HL-60 (cell line): ENCODE measurements around the gene CCP110.

Experiments
- DNase-seq, 2 experiments: peaks; one replicate each; pipeline ENCODE4 v3.0.0-alpha.2; 2010 to 2020; ENCODE audit warnings: low read depth in 1 of 2, low spot score in 1 of 2
- H3K27ac ChIP-seq: fragments of 250-450 bp; sonication (Bioruptor Pico); replicated peaks from 2 replicates; pipeline ENCODE4 v1.5.1; 2020; ENCODE audit warnings: mild to moderate bottlenecking, moderate library complexity
- H3K27me3 ChIP-seq: fragments of 250-450 bp; sonication (Bioruptor Pico); 2 replicates; pipeline ENCODE4 v1.5.1; 2021; ENCODE audit warnings: mild to moderate bottlenecking, moderate library complexity; ENCODE audit not compliant: insufficient read depth, poor library complexity, severe bottlenecking
- H3K4me3 ChIP-seq: replicated peaks from 2 replicates; pipeline ENCODE4 v1.5.1; 2011; ENCODE audit warnings: mild to moderate bottlenecking, control low read depth, low read length; ENCODE audit not compliant: insufficient read depth
- CTCF ChIP-seq: IDR thresholded peaks from one replicate; pipeline ENCODE4 v1.5.1; 2011; ENCODE audit warnings: low read length, control low read depth, inconsistent platforms; ENCODE audit not compliant: insufficient read depth
- GABPA ChIP-seq: IDR thresholded peaks from 2 replicates; pipeline ENCODE4 v1.6.1; 2012; ENCODE audit warnings: low read depth
- POLR2AphosphoS5 ChIP-seq: IDR thresholded peaks from 2 replicates; pipeline ENCODE4 v1.6.1; 2012; ENCODE audit warnings: low read depth
- REST ChIP-seq: IDR thresholded peaks from 2 replicates; pipeline ENCODE4 v1.6.1; 2012; ENCODE audit warnings: low read depth; ENCODE audit not compliant: insufficient replicate concordance
- SPI1 ChIP-seq: IDR thresholded peaks from 2 replicates; pipeline ENCODE4 v1.6.1; 2012; ENCODE audit warnings: low read depth, mild to moderate bottlenecking, borderline replicate concordance
- long read RNA-seq: library from polyadenylated mRNA; unstranded; transcript quantifications from one replicate; pipeline ENCODE4 v2.0.0, GENCODE V29; 2020

CCP110 gene
- long read RNA-seq, full-length matches to known transcripts = 11 of 93 reads
- long read RNA-seq, partial matches to known transcripts = 62 of 93 reads
- long read RNA-seq, other reads (novel, unspliced or antisense) = 20 of 93 reads

GRCh38 chr16:19523559-19524355 is at the start of gene CCP110:
CCP110 (plus strand) TSS chr16:19523942; CDS start chr16:19527882, 3,940 bp downstream.
- H3K4me3 ChIP-seq = peak within 1 kb of the TSS; percentile 99
- peak; percentile 88 to 98 for DNase-seq
- no peaks in the 10 kb centered on the region for H3K27me3 ChIP-seq
- TF ChIP-seq GABPA (peak; percentile 80), POLR2AphosphoS5 (peak; percentile 78), REST (no peak)
- peak within 1 kb of the TSS; percentile 89 for H3K27ac ChIP-seq

GRCh38 chr16:19474617-19475016 is 49.1 kb upstream of the CCP110 start:
- no peak for DNase-seq
- Histone ChIP-seq H3K4me3 (no peak overlapping the region), H3K27me3 (no peaks in the 10 kb centered on the region), H3K27ac (no peak overlapping the region)
- no peak for TF ChIP-seq POLR2AphosphoS5
- no peak for TF ChIP-seq CTCF
- TF ChIP-seq SPI1 = no peak
- TF ChIP-seq REST = no peak
- TF ChIP-seq GABPA = no peak

GRCh38 chr16:19478505-19478904 is 45.2 kb upstream of the CCP110 start:
- no peak overlapping the region for H3K4me3 ChIP-seq
- TF ChIP-seq SPI1 (no peak), CTCF (no peak), REST (no peak), GABPA (no peak), POLR2AphosphoS5 (no peak)
- H3K27ac ChIP-seq = no peak overlapping the region
- no peak for DNase-seq
- H3K27me3 ChIP-seq = no peaks in the 10 kb centered on the region
